GM03348 (cell line): ENCODE measurements around the gene SECISBP2.
A peak's percentile ranks its signal among the peaks of the same experiment; 100 is the strongest.

ENCODE experiments used
- DNase-seq: peaks from one replicate; pipeline ENCODE4 v3.0.0; 2012; ENCODE audit warnings: low spot score

SECISBP2 gene

GRCh38 chr9:89382026-89382986 lies 64.0 kb downstream of the SECISBP2 start:
- no peak for DNase-seq

DNA sequence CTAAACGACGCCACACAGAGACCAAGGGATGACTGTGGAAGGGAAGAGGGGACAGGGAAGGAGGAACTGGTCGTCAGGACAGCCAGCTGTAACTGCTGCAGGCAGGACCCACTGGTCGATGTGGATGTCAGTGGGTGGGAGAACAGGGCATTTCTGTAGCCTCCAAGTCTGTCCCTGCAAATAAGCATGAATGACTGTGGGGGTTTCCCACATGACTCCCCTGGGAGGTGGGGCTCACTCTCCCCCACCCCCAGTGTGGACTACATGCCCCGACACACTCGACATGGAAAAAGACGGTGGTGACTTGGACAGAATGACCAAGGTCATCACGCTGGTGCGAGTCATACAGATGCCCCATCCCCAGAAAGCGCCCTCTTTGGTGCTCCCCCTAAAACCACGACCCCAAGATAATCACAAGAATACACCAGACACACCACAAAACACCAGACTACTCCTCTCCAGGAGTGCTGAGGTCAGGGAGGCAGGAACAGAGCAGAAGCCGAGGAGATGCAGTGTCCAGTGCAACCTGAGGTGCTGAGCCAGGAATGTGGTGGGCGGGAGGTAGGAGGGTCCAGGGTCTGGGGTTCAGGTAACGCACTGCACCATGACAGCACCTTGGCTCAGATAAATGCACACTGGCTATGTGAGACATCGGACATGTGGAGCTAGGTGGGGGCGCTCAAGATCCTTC lies 64.9 kb downstream of the SECISBP2 start:
- DNase-seq = no peak

GRCh38 chr9:89383721-89384300 lies 65.5 kb downstream of the SECISBP2 start:
- DNase-seq = no peak

DNA sequence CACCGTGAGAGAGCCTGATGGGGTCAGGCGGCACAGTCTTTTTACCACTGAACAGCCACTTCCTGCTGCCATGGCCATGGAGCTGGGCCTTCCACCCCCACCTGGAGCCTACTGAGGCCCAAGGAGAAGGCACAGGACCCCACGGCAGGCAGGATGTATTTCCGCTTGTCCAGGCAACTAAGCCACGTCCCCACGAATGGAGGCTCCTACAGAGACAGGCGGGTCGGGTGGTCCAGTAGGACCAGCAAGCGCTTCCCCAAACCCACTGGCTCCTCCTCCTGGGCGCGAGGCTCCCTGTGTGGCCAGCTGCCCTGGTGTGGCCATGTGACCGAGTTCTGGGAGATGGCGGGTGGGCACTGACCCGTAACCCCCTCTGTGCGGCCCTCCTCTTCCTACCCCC lies 66.5 kb downstream of the SECISBP2 start:
- no peak for DNase-seq

GRCh38 chr9:89386206-89386605 lies 67.9 kb downstream of the SECISBP2 start:
- no peak for DNase-seq

GRCh38 chr9:89386797-89387196 lies 68.5 kb downstream of the SECISBP2 start:
- no peak for DNase-seq

DNA sequence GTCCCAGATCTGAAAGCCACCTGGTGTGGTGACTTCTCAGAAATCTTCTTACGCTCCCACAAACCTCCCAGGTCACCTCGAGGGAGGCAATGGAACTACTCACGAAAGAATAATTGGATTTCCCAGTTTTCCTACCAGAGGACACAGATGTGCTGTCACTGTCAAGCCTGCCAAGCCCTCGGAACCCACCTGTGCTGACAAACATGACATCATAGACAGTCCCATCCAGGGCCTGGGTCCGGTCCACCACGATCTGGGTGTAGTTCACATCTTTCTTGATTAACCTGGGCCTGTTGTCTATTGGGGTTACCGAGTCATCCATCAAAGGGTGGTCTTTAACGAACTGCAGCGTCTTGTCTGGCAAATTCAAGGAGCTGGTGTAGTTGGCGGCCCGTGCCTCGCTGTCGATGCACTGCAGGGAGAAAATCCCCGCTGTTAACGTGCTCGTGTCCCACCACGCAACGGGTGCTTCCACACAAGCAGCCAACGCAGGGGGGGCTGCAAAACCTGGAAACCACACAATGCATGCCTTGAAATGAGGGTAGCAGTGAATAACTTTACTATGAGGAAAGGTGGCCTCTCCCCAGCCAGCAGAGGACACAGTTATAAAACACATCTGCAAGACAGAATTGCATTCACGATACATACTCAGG lies 69.0 kb downstream of the SECISBP2 start:
- no peak for DNase-seq

- peak; percentile 91 for DNase-seq
These were observed 70.0 kb downstream of the SECISBP2 start for GRCh38 chr9:89388084-89388867.

- DNase-seq = no peak
These were observed 70.5 kb downstream of the SECISBP2 start for GRCh38 chr9:89388868-89389177.

GRCh38 chr9:89390068-89390555 lies 71.8 kb downstream of the SECISBP2 start:
- DNase-seq = no peak

DNA sequence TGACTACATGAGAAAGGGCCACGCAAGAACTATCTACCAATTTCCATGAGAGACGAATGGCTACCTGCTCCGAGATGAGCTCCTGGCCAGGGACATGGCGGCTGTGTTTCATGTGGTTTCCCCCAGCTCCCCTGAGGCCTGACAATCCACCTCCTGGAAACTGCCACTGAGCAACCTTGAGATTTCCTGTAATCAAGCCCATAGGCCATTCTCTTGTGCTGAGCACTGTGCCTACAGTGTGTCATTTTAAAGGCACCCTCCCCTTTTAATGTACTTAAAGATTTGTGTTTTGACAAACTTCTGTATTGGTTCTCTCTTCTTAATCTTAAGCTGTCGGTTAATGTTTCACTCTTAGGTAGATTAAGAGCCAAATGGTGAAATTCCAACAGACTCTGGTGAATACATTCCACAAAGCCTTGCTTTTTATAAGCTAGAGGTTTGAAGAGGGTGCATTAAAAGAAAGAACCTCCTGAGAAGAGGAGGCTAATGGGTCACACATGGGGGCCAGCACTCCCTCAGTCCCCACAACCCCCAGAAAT lies 72.3 kb downstream of the SECISBP2 start:
- no peak for DNase-seq

DNA sequence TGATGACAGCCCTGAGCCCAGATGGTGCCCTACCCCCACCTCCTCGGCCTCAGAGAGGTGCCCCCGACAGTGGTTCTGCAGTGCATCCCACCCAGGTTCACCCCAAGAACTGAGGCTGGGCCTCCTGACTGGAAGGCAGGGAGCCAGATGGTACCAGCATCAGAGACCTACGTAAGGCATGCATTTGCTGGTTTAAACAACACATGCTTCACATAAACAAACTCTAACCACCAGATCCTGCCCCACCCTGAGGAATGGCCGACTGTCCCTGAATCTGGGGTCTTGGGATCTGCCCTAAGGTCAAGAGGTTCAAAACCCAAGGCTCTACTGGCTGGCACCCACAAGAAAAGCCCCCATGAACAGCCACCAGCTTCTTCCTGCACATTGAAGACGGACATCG lies 73.3 kb downstream of the SECISBP2 start:
- DNase-seq = no peak

DNA sequence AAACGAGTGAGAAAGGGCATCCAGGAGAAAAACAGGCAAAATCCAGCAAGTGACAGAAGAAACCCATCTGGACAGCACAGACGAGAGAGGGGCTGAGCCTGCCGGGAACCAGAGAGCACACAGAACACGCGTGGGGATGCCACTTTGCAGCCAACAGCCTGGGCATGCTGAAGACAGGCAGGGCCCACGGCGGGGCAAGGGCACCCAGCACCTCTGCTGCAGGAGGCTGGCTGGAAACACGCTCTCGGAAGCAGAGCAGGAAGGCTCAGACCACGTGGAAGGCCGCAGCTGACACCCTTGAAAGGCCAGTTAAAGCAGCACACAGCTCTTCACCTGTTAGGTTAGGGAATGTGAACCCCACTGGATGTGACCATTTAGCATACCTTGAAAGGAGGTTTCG lies 76.1 kb downstream of the SECISBP2 start:
- DNase-seq = no peak

DNA sequence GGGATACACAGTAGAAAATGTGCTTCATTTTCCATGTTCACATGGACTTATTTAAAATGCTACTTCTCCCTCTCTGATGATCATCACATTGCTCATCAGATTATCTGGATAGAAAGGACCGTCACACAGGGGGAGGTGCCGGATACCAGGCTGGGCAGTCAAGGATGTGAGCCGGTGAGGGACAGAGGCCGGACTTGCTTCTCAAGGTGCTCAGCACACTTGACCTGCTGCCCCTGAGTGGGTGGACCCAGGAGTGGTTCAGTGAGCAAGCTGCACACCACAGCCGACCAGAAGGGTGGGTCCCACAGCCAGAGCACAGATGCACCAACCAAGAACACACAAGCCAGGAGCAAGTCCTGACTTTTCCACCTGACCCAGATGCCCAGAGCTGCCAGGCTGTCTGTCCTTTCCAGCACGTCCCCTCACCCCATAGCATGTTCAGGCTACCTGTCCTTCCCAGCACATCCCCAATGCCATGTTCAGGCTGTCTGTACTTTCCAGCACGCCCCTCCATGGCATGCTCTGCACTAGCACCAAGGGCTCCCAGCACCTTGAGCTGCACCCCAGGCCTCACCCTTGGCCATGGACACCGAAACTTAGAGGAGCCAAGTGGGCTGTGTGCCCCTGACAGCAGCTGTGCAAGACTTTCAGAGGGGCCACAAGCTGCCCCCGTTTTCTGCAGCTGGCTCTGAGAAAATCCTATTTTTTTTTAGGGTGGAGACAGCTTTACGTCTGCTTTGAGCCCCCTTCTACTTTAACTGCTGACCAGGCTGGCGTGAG lies 77.8 kb downstream of the SECISBP2 start:
- no peak for DNase-seq

- no peak for DNase-seq
These were observed 79.2 kb downstream of the SECISBP2 start for GRCh38 chr9:89397471-89397870.

GRCh38 chr9:89398621-89399020 lies 80.3 kb downstream of the SECISBP2 start:
- DNase-seq = no peak

- DNase-seq = no peak
These were observed 82.3 kb downstream of the SECISBP2 start for GRCh38 chr9:89400403-89401116.

GRCh38 chr9:89402695-89403427 lies 84.6 kb downstream of the SECISBP2 start:
- no peak for DNase-seq

GRCh38 chr9:89404074-89404473 lies 85.8 kb downstream of the SECISBP2 start:
- no peak for DNase-seq
